B cell (primary cell): ENCODE results near the gene OR52H1.
"Not testable (repeated sequence)": the region's sequence is repeated elsewhere in the genome, so short reads cannot be mapped to it uniquely, and the experiment has no call there.

ENCODE experiments used
- CTCF ChIP-seq: fragments of 200-600 bp; IDR thresholded peaks from one replicate; pipeline ENCODE4 v1.8.0; 2022; ENCODE audit warnings: antibody characterized with exemption, mild to moderate bottlenecking
- EZH2 ChIP-seq: IDR thresholded peaks from 2 replicates; pipeline ENCODE4 v1.6.1; 2012; ENCODE audit warnings: borderline replicate concordance, low read depth, mild to moderate bottlenecking, moderate library complexity, low read length; ENCODE audit not compliant: insufficient read depth, poor library complexity, severe bottlenecking

DNA sequence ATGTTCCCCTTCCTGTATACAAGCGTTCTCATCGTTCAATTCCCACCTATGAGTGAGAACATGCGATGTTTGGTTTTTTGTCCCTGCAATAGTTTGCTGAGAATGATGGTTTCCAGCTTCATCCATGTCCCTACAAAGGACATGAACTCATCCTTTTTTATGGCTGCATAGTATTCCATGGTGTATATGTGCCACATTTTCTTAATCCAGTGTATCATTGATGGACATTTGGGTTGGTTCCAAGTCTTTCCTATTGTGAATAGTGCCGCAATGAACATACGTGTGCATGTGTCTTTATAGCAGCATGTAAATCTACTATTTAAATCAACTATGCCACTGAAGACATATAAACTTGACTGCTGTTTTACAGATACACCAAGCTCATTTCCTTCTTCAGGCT is 36.1 kb upstream of the OR52H1 start:
- TF ChIP-seq CTCF, EZH2: not testable (repeated sequence)
